ENCODE results near the gene CA4. TPM values are rescaled to one million over a fixed set of nuclear protein-coding genes. Genes with fewer than 3 reads are reported as not detected.
"Not testable (repeated sequence)": the region's sequence is repeated elsewhere in the genome, so short reads cannot be mapped to it uniquely, and the experiment has no call there.

CA4 gene
- total RNA-seq, 1 experiment from 2014 or later, result not detected

DNA sequence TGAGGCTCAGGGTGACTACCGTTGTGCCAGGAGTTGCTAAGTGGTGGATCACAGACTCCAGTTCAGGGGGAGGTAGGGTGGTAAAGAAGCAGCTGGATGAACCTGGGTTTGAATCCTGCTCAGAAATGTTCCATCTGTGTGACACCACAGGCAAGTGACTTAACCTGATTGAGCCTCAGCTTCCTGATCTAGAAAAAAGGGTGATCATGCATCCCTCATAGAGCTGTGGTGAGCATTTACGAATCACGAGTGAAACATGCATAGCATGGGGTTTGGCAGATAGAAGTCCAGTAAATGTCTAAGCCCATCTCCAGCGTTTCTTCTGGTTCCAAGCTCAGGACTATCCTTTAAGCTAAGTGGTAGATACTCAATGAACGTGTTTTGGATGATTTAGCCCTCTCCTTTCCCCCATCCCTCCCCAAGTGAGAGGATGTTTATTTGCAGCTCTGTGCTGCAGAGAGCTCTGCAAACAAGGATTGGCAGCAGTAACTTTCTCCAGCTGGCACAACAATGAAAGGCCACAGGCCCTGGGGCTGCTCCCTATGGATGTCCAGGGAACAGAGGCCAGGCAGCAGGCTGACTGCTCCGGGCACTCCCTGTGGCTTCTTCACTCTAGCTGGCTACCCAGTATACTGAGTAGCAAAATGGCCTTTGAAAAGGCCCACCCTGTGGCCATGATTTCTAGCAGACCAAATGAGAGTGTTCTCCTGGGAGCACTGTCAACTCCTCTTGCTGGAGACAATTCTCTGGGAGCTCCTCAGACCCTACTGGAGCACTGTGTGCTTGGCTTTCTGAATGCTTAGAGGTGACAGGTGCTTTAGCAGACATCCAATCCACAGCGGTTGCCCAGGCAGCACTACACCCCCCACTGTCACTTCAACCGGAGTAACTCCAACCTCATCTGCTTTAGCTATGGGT, 21.3 kb downstream of the CA4 start:
- no peak for DNase-seq (ENCODE audit: extremely low read depth, low read depth)

DNA sequence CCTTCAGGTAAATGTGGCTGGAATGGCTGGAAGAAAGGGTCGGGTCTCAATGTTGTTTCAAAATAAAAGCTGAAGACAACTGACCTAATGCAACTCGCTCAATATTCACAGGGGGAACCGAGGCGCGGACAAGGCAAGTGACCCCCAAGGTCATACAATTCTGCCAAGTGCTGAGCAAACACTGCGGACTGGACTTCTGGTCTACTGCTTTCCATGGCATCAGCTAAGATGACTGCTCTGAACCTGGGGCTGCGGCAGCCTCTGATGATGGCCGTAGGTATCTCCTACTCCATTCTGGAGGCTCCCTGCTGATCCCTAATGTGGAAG, 21.9 kb downstream of the CA4 start:
- DNase-seq (ENCODE audit: extremely low read depth, low read depth), result no peak

DNA sequence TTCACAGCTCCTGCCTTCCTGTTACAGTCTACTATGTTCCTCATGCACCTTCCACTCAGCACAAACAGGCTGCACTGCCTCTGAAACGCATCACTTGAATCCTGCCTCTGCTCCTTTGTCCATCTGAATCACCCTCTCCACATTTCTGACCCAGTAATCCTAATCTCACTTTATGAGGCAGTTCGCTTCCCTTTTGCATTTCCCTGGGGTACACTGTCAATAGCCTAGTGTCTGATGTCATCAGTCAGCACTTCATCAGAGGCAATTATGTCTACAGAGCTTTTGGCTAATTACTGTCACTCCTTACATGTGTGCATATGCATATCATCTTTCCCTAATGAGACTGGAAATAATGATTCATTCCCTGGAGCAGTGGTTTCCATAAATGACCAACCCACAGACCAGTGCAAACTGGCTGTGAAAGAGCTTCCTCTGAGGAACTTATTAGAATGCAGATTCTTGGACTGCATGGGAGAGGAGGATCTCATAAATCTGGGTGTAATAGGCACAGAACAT, 23.6 kb downstream of the CA4 start:
- no peak for DNase-seq (ENCODE audit: extremely low read depth, low read depth)

DNA sequence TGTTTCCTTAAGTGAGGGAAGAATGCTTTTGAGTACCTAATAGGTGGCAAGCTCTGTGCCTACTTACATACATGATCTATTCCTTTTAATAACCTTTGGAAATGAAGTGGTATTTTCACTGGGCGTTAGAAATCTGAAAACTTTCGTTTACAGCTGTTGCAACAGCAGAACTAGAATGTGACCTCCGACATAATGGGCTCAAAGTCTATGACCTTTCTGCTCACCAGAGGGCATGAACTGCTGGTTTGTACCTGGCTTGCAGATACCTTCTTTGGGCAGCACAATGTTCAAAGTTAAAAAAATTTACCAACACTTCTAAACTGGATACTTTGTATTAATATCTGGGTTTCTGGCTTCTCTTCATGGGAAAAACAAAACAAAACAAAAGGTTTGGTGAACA, 24.3 kb downstream of the CA4 start:
- DNase-seq (ENCODE audit: extremely low read depth, low read depth), result no peak

DNA sequence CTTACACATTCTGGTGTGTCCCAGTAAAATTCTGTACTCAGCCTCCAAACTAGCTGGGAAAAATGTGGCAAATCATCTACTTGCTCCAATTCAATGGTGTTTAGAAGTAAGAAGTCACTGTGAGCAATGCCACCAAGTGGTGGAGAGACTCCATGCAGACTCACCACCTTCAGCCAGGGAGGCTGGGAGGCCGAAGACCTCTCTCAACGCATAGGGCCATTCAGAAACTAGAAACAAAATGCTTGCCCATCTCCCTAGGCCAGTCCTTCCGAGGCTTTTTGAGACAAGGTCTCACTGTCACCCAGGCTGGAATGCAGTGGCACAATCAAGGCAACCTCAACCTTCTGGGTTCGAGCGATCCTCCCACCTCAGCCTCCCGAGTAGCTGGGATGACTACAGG, 25.0 kb downstream of the CA4 start:
- DNase-seq (ENCODE audit: extremely low read depth, low read depth), result not testable (repeated sequence)

DNA sequence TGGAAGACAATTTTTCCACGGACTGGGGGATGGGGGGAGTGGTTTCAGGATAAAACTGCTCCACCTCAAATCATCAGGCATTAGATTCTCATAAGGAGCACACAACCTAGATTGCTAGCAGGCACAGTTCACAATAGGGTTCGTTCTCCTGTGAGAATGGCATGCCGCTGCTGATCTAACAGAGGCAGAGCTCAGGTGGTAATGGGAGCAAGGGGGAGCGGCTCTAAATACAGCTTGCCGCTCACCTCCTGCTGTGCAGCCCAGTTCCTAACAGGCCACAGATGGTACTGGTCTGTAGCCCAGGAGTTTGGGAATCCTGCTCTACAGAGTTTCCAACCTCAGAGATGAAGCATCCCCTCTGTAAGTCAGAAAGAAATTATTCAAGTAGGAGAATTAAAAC, 27.0 kb downstream of the CA4 start:
- DNase-seq (ENCODE audit: extremely low read depth, low read depth), result not testable (repeated sequence)

DNA sequence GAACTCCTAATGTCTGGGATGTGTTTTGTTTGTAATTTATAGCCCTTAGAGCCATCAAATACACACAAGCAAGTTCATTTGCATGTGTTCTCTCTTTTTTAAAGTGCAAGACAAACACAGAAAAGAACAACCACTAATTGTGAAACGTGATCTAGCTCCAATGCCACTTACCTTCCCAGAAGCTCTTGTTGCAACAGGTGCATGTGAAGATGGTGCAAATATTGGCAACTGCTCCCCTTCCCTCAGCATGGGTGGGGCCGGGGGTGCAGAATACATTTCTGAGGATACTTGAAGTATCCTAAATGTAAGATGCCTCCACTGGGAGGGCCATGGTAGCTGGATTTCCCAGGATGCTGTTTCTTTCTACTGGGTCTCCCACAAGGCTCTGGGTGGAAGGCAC, 28.4 kb downstream of the CA4 start:
- not testable (repeated sequence) for DNase-seq (ENCODE audit: extremely low read depth, low read depth)

DNA sequence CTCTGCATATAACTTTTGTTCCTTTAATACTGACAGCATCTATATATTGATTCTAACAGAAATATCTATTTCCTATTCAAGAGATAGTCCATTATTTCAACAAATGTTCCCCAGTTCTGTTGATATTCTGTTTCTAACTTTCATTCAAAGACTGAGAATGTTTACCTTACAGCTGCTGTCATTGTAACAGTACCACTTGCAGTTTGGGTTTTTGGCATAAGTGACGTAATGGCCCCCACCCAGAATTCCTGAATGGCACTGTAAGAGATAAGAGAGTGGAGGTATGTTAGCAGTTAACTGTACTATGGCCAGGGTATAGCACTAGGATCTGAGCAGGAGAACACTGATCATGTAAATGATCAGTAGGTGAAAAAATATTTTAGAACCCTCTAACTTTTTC, 30.6 kb downstream of the CA4 start:
- DNase-seq (ENCODE audit: extremely low read depth, low read depth), result not testable (repeated sequence)

DNA sequence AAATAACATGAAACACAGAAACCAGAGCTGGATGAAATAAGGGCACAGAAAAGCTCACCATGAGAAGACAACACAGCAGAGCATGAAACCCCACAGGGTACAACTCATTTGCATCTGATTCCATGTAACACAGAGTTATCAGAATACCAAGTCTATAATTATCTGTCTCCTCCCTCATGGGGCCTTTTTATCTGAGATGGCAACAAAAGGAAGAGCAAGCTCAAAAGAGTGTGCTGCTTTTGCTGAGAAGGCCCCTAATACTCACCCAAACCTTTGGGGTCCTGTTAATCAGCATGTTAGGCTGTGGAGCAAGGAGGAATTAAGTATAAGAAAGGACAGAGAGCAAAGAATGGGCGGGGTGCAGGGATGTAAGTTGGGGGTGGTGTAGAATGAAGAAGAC, 36.6 kb downstream of the CA4 start:
- not testable (repeated sequence) for DNase-seq (ENCODE audit: extremely low read depth, low read depth)

DNA sequence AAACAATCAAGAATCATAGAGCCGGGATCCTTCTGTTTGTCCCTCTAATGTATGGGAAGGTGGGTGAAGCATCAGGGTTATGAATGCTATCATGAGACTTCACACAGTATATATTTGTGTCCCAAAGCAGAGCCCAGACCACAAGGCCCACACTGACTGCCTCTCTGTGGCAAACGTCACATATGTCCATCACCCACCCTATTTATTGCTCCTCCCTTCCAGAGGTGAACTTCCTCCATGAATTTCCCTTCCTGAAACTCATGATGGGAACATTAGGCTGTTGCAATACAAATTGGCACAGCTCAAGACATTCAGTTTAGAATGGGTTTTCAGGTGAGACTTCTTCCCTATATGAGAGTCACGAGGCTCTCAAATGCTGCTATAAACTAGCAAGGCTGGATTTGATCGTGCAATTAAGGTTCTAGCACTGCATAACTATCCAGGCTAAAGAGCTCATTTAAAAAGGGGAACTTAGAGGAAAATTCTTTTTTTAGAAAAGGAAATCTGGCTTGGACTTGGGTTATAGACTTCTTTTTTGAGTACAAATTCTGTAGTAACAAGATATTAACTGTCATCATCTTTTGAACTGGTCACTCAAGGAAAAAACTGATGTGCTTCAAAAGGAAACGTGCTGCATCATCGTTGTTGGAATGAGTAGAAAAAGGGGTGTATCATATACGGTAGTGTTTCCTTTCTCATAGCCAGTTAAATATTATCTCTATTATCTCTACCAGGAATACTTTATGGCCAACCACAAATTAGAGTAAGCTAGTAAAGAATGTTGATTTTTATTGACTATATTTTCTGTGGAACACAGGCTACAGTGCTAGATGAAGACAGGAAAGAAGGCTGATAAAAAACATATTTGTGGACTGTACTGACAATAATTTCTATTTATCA, 37.3 kb downstream of the CA4 start:
- DNase-seq (ENCODE audit: extremely low read depth, low read depth), result not testable (repeated sequence)

DNA sequence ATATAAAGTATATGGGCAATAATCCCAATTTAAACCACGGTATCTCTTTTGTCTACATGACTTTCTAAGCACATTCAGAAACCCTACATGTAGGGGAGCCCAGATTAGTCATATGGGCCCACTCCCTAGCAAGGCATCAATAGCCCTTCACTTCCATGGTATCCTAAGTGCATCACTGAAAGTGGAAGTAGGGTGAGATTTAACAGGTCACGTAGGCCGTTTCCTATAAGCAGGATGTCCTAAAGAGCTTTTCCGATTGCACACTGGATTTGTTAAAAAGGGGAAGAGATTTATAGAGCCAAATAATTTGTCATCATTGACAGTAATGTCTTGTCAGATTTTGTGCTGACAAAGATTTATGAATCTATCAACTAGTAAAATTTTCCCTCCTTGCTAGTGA, 39.0 kb downstream of the CA4 start:
- DNase-seq (ENCODE audit: extremely low read depth, low read depth), result no peak

DNA sequence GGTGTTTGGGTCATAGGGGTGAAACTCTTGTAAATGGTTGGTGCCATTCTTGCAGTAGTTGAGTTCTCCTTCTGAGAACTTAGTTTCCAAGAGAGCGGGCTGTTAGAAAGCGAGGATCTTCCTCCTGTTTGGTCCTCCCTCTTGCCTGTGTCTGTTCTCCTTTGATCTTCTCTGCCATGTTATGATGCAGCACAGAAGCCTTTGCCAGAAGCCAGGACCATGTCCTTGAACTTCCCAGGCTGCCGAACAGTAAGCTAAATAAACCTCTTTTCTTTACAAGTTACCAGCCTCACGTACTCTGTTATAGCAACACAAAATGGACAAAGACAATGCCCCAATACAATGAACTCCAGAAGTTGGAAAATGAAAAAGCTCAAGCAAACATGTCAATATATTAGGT, 40.3 kb downstream of the CA4 start:
- DNase-seq (ENCODE audit: extremely low read depth, low read depth), result not testable (repeated sequence)

DNA sequence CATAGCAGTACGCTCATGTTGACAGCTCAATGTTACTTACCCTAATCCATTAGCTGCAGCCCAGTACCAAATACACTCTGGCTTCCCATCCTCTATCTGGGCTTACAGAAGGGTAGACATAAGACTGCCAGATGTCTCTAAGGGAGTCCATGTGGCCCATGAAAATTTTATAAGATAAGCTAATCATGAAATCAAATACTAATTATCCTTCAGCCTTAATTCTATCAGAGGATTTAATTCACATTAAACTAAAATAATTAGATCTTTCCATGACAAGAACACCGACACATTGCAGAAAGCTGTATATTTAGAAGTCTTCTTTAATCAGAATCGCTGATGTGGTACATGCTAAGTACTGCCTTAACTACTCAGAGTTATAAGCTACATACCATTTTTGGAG, 43.3 kb downstream of the CA4 start:
- not testable (repeated sequence) for DNase-seq (ENCODE audit: extremely low read depth, low read depth)

DNA sequence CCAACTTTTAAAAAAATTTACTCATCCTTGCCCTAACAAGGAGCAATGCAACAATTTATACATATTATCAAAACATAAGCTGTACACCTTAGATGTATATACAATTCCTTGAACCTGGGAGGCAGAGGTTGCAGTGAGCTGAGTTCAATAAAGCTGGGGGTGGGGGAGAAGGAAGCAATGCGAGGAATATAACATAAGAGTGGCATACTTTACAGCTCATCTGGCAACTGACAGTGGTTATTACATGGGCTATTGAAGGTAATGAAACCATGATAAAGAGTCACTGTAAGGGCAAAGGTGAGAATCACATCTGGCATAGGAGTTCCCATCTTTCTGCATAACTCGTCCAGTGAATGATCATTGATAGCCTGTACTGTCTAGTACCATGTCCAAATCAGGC, 43.7 kb downstream of the CA4 start:
- no peak for DNase-seq (ENCODE audit: extremely low read depth, low read depth)

DNA sequence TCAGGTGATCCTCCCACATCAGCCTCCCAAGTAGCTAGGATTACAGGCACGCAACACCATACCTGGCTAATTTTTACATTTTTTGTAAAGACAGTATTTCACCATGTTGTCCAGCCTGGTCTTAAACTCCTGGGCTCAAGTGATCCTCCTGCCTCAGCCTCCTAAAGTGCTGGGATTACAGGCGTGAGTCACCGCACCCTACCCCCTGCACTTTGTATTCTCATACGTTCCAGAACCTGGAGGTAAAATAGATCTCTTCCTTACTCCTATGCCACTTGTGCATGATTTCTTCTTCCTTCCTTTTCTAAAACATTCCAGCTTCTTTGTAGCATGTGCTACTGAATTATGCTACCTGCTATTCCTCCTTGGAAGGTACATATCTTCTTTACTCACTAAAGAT, 44.4 kb downstream of the CA4 start:
- DNase-seq (ENCODE audit: extremely low read depth, low read depth), result not testable (repeated sequence)

DNA sequence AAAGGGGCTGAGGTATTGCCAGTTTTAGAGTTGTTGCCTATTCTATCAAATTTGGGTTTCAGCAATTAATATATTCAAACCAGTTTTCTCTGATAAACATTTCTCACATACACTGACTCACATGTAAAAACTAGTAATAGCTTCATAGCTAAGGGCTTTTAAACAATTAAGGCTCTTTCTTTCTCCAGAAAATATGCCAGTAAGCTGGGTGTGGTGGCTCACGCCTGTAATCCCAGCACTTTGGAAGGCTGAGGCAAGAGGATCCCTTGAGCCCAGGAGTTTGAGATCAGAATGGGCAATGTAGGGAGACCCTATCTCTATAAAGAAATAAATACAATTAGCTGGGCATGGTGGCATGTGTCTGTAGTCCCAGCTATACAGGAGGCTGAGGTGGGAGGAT, 48.9 kb downstream of the CA4 start:
- not testable (repeated sequence) for DNase-seq (ENCODE audit: extremely low read depth, low read depth)

DNA sequence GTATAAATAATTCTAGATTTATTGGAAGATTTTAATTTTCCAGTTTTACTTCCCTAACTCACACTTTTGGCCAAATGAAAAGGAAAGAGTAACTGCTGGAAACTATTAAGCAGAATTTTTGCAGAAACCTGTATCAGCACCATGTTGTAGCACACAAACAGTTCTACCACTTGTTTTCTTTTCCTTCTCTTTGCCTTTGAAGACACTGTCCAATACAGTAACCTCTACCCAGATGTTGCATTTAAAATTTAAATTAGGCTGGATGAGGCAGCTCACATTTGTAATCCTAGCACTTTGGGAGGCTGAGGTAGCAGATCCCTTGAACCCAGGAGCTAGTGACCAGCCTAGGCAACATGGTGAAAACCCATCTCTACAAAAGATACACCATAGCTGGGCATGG, 56.0 kb downstream of the CA4 start:
- DNase-seq (ENCODE audit: extremely low read depth, low read depth), result not testable (repeated sequence)

DNA sequence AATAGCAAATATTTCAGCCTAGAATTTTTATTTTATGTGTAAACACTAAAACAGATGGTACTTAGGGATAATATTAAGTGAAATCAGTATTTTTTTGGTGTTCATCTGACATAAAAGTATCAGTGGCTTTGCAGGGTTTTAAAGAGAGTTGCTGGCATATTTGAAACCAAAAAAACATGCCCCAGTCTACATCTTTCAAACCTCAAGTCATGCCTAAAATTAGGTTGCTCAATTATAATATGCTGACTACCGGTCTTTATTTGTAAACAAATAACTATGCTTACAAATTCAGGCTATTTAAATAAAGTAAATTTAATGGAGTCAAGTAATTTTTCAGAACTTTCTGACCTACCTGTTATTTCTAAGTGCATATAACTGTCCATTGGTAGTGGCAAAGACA, 58.5 kb downstream of the CA4 start:
- not testable (repeated sequence) for DNase-seq (ENCODE audit: extremely low read depth, low read depth)
